SK-N-SH treated with all-trans-retinoic acid at 6 μM for 48 hours (cell line): ENCODE data around the gene GPR55.
A peak's percentile ranks its signal among the peaks of the same experiment; 100 is the strongest.

Experiments
- ATAC-seq: fragments of 200-7000 bp; cut with Tn5 transposase; 3 replicates; pipeline ENCODE4 v1.9.1; 2020; ENCODE audit warnings: mild to moderate bottlenecking, moderate library complexity
- ARNTL ChIP-seq: fragments of 450-650 bp; formaldehyde crosslinking; IDR thresholded peaks from 2 replicates; pipeline ENCODE4 v1.5.0; 2020; ENCODE audit warnings: low read depth, mild to moderate bottlenecking, moderate library complexity, borderline replicate concordance
- BACH2 ChIP-seq: fragments of 250-450 bp; sonication (Bioruptor Pico); IDR thresholded peaks from 2 replicates; pipeline ENCODE4 v1.9.0; 2021; ENCODE audit warnings: mild to moderate bottlenecking, borderline replicate concordance
- CREB5 ChIP-seq: fragments of 250-450 bp; sonication (Bioruptor Pico); IDR thresholded peaks from 2 replicates; pipeline ENCODE4 v1.5.1; 2020; ENCODE audit warnings: low read depth, mild to moderate bottlenecking, moderate library complexity
- CSDC2 ChIP-seq: fragments of 250-450 bp; sonication (Bioruptor Pico); IDR thresholded peaks from 2 replicates; pipeline ENCODE4 v1.5.0; 2020; ENCODE audit warnings: mild to moderate bottlenecking, moderate library complexity
- CSRNP3 ChIP-seq: fragments of 250-450 bp; sonication (Bioruptor Pico); IDR thresholded peaks from 2 replicates; pipeline ENCODE4 v1.5.1; 2021; ENCODE audit warnings: mild to moderate bottlenecking, moderate library complexity
- ESRRG ChIP-seq: fragments of 250-450 bp; sonication (Bioruptor Pico); IDR thresholded peaks from 2 replicates; pipeline ENCODE4 v1.6.1; 2021; ENCODE audit warnings: mild to moderate bottlenecking
- ISL1 ChIP-seq: fragments of 250-450 bp; sonication (Bioruptor Pico); IDR thresholded peaks from 2 replicates; pipeline ENCODE4 v2.1.2; 2022; ENCODE audit warnings: mild to moderate bottlenecking, moderate library complexity
- OSR1 ChIP-seq: fragments of 250-450 bp; sonication (Bioruptor Pico); IDR thresholded peaks from 2 replicates; pipeline ENCODE4 v1.8.0; 2022; ENCODE audit warnings: moderate library complexity, mild to moderate bottlenecking, inconsistent platforms
- PPARA ChIP-seq: fragments of 250-450 bp; sonication (Bioruptor Pico); IDR thresholded peaks from 2 replicates; pipeline ENCODE4 v1.5.0; 2020; ENCODE audit warnings: mild to moderate bottlenecking, borderline replicate concordance
- RARB ChIP-seq: fragments of 250-450 bp; sonication (Bioruptor Pico); IDR thresholded peaks from 2 replicates; pipeline ENCODE4 v1.8.0; 2021; ENCODE audit warnings: mild to moderate bottlenecking, moderate library complexity
- SNAI2 ChIP-seq: fragments of 250-450 bp; sonication (Bioruptor Pico); IDR thresholded peaks from 2 replicates; pipeline ENCODE4 v1.5.0; 2020; ENCODE audit warnings: mild to moderate bottlenecking, moderate library complexity
- TCF4 ChIP-seq: fragments of 250-450 bp; sonication (Bioruptor Pico); IDR thresholded peaks from 2 replicates; pipeline ENCODE4 v1.8.0; 2021; ENCODE audit warnings: mild to moderate bottlenecking, moderate library complexity, borderline replicate concordance
- TOX ChIP-seq: fragments of 250-450 bp; sonication (Bioruptor Pico); IDR thresholded peaks from 2 replicates; pipeline ENCODE4 v1.8.0; 2021; ENCODE audit warnings: mild to moderate bottlenecking, moderate library complexity, borderline replicate concordance
- TSHZ2 ChIP-seq: fragments of 250-450 bp; sonication (Bioruptor Pico); IDR thresholded peaks from 2 replicates; pipeline ENCODE4 v1.5.0; 2020; ENCODE audit warnings: mild to moderate bottlenecking, moderate library complexity
- ZC3H10 ChIP-seq: fragments of 250-450 bp; sonication (Bioruptor Pico); IDR thresholded peaks from 2 replicates; pipeline ENCODE4 v1.5.1; 2021; ENCODE audit warnings: mild to moderate bottlenecking, moderate library complexity
- ZFP3 ChIP-seq: fragments of 250-450 bp; sonication (Bioruptor Pico); IDR thresholded peaks from 2 replicates; pipeline ENCODE4 v1.5.0; 2020; ENCODE audit warnings: mild to moderate bottlenecking, moderate library complexity
- ZFP30 ChIP-seq: fragments of 450-650 bp; formaldehyde crosslinking; IDR thresholded peaks from 2 replicates; pipeline ENCODE4 v1.5.0; 2022; ENCODE audit warnings: mild to moderate bottlenecking, moderate library complexity
- ZNF565 ChIP-seq: fragments of 450-650 bp; formaldehyde crosslinking; conservative IDR thresholded peaks from 2 replicates; pipeline ENCODE4 v1.5.0; 2020; ENCODE audit warnings: low read depth, mild to moderate bottlenecking, moderate library complexity
- ZNF70 ChIP-seq: fragments of 450-650 bp; formaldehyde crosslinking; IDR thresholded peaks from 2 replicates; pipeline ENCODE4 v1.5.0; 2020; ENCODE audit warnings: mild to moderate bottlenecking, moderate library complexity
- ZNF8 ChIP-seq: fragments of 450-650 bp; formaldehyde crosslinking; IDR thresholded peaks from 2 replicates; pipeline ENCODE4 v1.5.0; 2020; ENCODE audit warnings: mild to moderate bottlenecking, moderate library complexity

GPR55 gene

GRCh38 chr2:230958820-230959756 lies 34.0 kb upstream of the GPR55 start:
- ATAC-seq: no peak
- no peak for TF ChIP-seq ARNTL (CRISPR knock-in tag)
- TF ChIP-seq ZC3H10: no peak
- TF ChIP-seq ZNF565 (CRISPR knock-in tag): no peak

- no peak for TF ChIP-seq SNAI2 (CRISPR knock-in tag)
- ATAC-seq: peak; percentile 39; the same call in 2 of the 3 replicates
Measured at GRCh38 chr2:230957756-230958391, 32.8 kb upstream of the GPR55 start.

- TF ChIP-seq CSRNP3 (CRISPR knock-in tag): no peak
- no peak for TF ChIP-seq TCF4 (CRISPR knock-in tag)
- TF ChIP-seq TSHZ2 (CRISPR knock-in tag): no peak
- TF ChIP-seq ZNF565 (CRISPR knock-in tag): no peak
- TF ChIP-seq OSR1 (CRISPR knock-in tag): no peak
- no peak for TF ChIP-seq TOX (CRISPR knock-in tag)
- no peak for TF ChIP-seq ESRRG (CRISPR knock-in tag)
- TF ChIP-seq ZNF8 (CRISPR knock-in tag): no peak
- no peak for TF ChIP-seq RARB (CRISPR knock-in tag)
- TF ChIP-seq ZFP30 (CRISPR knock-in tag): no peak
- no peak for TF ChIP-seq SNAI2 (CRISPR knock-in tag)
- no peak for TF ChIP-seq ZC3H10
- no peak for TF ChIP-seq ZFP3 (CRISPR knock-in tag)
- TF ChIP-seq CSDC2: no peak
- TF ChIP-seq ARNTL (CRISPR knock-in tag): no peak
- peak; percentile 93 for ATAC-seq
Measured at GRCh38 chr2:230956827-230957755, 32.0 kb upstream of the GPR55 start.

GRCh38 chr2:230955163-230955737 lies 30.2 kb upstream of the GPR55 start:
- ATAC-seq: no peak
- TF ChIP-seq CSRNP3 (CRISPR knock-in tag): no peak
- no peak for TF ChIP-seq ZFP3 (CRISPR knock-in tag)
- no peak for TF ChIP-seq TSHZ2 (CRISPR knock-in tag)
- no peak for TF ChIP-seq CREB5 (CRISPR knock-in tag)
- TF ChIP-seq ZFP30 (CRISPR knock-in tag): no peak
- no peak for TF ChIP-seq ISL1
- no peak for TF ChIP-seq ZNF70 (CRISPR knock-in tag)
- no peak for TF ChIP-seq PPARA
- no peak for TF ChIP-seq TCF4 (CRISPR knock-in tag)
- no peak for TF ChIP-seq OSR1 (CRISPR knock-in tag)
- no peak for TF ChIP-seq RARB (CRISPR knock-in tag)
- TF ChIP-seq BACH2 (CRISPR knock-in tag): no peak
